Measurements from ENCODE around the gene CYP1B1. TPM values are rescaled to one million over a fixed set of nuclear protein-coding genes. Genes with fewer than 3 reads are reported as not detected.
A peak's percentile ranks its signal among the peaks of the same experiment; 100 is the strongest.

The CYP1B1 gene
- total RNA-seq, 1 donor from 2014 or later = 17.7 TPM

DNA sequence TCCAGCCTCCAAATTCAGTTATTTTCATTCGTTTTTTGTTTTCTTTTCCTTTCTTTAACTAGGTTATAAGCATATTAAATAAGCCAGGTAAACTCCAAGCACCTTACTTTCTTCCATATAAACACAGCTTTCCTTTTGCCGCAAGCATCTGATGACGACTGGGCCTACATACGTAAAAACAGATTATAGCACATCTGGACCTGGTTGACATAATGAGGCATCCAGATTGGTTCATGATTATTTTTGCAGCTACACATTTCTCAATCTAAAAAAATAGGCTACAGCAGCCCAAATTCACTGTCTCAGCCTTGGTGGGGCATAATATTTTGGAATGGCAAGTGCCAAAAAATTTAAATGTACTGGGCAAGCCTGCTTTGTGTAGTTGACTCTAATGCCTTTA is 7.7 kb downstream of the CYP1B1 start:
- H3K4me3 ChIP-seq = peak overlapping the region; percentile 72
- H3K27me3 ChIP-seq (ENCODE audit: low read depth) = peaks cover 10% of the 10 kb centered on the region
- TF ChIP-seq, protein P1, sequence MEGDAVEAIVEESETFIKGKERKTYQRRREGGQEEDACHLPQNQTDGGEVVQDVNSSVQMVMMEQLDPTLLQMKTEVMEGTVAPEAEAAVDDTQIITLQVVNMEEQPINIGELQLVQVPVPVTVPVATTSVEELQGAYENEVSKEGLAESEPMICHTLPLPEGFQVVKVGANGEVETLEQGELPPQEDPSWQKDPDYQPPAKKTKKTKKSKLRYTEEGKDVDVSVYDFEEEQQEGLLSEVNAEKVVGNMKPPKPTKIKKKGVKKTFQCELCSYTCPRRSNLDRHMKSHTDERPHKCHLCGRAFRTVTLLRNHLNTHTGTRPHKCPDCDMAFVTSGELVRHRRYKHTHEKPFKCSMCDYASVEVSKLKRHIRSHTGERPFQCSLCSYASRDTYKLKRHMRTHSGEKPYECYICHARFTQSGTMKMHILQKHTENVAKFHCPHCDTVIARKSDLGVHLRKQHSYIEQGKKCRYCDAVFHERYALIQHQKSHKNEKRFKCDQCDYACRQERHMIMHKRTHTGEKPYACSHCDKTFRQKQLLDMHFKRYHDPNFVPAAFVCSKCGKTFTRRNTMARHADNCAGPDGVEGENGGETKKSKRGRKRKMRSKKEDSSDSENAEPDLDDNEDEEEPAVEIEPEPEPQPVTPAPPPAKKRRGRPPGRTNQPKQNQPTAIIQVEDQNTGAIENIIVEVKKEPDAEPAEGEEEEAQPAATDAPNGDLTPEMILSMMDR (IDR thresholded peaks at IDR 0.05; ENCODE audit: borderline replicate concordance) = no peak
- peaks cover 9% of the 10 kb centered on the region for H3K36me3 ChIP-seq
- peaks cover 43% of the 10 kb centered on the region for H3K4me1 ChIP-seq
- H3K9me3 ChIP-seq (replicated peaks) = no peaks in the 10 kb centered on the region
- intact Hi-C loops (cut with micrococcal nuclease) = no loop called here
- peak overlapping the region; percentile 20 for H3K27ac ChIP-seq (replicated peaks)
- DNase-seq = no peak

DNA sequence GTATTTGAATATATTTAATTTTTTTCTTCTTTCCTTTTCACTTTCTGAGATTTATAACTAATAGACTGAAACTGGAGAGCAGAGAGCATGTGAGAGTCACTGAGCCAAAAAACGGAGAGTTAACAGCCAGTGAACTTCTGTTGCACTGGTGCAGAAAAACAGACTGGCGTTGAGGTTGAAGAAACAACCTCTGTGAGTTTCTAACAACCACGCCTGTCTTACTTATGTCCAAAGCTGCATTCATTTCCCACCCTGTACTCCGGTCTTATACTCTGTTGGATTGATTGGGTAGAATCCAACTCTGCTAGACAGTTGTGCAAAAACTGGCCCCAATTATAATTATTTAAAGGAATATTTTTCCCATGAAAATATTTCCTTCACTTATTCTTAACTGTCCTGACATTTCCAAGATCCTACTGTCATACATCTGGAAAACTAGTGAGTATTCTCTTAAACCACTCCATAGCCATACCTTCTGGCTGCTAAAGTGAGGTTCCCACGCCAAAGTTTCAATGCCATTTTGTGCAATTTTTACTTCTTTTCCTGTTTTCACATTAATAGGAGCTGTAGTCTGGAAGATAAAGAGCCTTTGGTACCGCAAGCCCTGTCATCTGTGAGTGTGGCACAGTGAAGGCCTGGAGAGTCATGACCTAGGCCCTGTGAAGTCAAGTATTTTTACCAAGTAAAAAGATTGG is 9.4 kb downstream of the CYP1B1 start:
- no peak for DNase-seq

DNA sequence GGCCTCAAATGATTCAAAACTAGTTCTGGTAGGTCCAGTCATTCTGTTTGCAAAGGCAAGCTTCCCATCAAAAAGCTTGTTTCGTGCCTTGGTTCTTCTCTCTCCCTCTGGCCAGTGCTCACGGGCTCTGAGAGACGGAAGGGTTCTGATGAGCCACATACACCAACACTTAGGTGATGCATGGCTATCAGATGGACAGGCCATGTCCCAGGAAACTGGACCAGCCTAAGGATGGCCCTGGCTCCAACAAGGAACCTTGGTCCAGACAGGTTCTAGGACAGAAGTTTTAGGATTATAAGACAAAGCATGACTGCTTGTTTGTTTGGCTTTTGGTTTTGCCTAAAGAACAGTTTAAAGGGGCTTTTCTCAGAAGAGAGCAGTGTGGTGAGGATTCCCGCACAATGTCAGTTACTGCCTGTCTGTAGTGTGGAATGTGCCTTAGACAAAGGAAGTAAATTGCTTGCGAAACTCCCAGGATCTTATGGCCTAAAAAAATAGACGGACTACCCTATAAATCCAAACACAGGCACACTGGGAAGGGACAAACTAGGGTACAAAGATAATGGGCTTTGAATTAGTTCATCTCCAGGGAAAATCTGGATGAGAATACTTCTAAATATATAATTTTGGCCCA is 10.3 kb downstream of the CYP1B1 start:
- H3K27me3 ChIP-seq (ENCODE audit: low read depth) = no peaks in the 10 kb centered on the region
- no peak for DNase-seq
- H3K36me3 ChIP-seq = peaks cover 3% of the 10 kb centered on the region
- intact Hi-C loops (cut with micrococcal nuclease) = no loop called here
- TF ChIP-seq, protein P1 (IDR thresholded peaks at IDR 0.05; ENCODE audit: borderline replicate concordance) = no peak
- H3K27ac ChIP-seq (replicated peaks) = no peak overlapping the region
- H3K4me3 ChIP-seq = no peak overlapping the region
- H3K4me1 ChIP-seq = peaks cover 21% of the 10 kb centered on the region
- no peaks in the 10 kb centered on the region for H3K9me3 ChIP-seq (replicated peaks)

More for the DNA sequence above, 9.4 kb downstream of the CYP1B1 start:
- no peaks in the 10 kb centered on the region for H3K27me3 ChIP-seq (ENCODE audit: low read depth)
- H3K27ac ChIP-seq (replicated peaks) = peak overlapping the region; percentile 40
- H3K4me1 ChIP-seq = peaks cover 30% of the 10 kb centered on the region
- no peak overlapping the region for H3K4me3 ChIP-seq
- no peaks in the 10 kb centered on the region for H3K9me3 ChIP-seq (replicated peaks)
- H3K36me3 ChIP-seq = peaks cover 9% of the 10 kb centered on the region
- TF ChIP-seq, protein P1 (IDR thresholded peaks at IDR 0.05; ENCODE audit: borderline replicate concordance) = no peak
- intact Hi-C loops (cut with micrococcal nuclease) = no loop called here

DNA sequence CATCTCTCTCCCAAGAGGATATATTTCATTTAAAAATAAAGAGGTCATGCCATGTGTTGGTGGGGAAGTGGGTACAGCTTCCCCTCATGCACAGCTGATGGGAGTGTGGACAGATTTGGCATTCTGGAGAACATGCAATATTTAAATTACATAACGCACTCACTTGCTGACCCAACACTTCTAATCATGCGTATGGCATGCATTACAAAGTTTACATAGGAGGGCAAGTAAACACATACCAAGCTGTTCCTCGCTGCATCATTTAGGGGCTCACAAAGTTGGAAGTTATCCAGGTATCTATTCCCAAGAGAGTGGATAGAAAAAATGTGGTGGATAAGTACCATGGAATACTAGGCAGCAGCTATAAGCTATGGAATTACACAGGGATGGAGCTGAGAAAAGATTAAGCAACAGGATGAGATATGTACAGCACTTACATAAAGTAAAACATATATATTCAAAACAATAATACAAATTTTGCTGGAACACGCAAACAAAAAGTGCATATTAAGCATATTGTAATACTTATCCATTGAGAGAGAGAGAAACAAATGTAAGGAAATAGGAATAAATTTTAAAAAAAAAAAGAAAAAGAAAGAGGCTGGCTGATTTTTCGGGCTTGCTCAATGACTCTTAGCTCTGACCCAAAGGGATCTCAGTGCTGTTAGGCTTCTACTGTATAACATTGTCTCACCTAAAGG is 11.0 kb downstream of the CYP1B1 start:
- H3K4me3 ChIP-seq = no peak overlapping the region
- H3K4me1 ChIP-seq = peaks cover 14% of the 10 kb centered on the region
- no peaks in the 10 kb centered on the region for H3K36me3 ChIP-seq
- intact Hi-C loops (cut with micrococcal nuclease) = no loop called here
- TF ChIP-seq, protein P1 (IDR thresholded peaks at IDR 0.05; ENCODE audit: borderline replicate concordance) = no peak
- H3K27me3 ChIP-seq (ENCODE audit: low read depth) = no peaks in the 10 kb centered on the region
- no peaks in the 10 kb centered on the region for H3K9me3 ChIP-seq (replicated peaks)
- DNase-seq = no peak
- H3K27ac ChIP-seq (replicated peaks) = no peak overlapping the region

DNA sequence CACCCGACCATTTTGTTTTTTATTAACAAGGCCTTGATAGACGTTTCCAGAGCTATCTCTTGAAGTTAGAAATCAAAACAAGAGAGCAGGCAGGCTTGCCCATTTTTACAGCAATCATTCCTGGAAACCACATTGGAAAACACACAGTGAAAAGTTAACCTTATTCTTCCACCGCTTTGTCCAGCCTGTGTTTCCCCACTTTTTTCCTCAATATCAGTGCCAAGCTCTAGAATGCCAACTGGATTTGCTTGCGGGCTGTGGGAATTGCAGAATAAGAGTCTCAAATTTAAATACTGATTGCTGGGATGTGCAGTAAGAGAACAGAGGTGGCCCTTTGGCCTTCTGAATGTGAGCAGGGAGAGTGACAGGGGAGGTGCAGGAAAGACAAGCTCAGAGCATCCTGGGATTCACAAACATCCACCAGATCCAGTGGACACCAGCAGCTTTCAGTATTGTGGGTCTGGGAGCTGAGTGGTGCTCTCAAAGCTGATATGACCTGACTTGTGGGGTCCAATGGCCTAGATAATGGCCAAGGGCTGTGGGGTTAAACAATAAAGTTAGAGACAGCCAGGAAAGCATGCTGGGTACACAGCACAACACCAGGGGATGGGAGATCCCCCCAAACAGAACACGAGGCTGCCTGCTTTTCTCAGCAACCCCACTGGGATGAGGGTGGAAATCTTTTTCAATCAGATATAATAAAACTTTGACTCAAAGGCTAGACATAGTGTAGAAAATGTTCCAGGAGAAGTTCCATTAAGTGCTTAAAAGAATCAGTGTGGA is 15.5 kb downstream of the CYP1B1 start:
- no peak overlapping the region for H3K4me3 ChIP-seq
- no peak for DNase-seq
- H3K27me3 ChIP-seq (ENCODE audit: low read depth) = no peaks in the 10 kb centered on the region
- intact Hi-C loops (cut with micrococcal nuclease) = no loop called here
- no peaks in the 10 kb centered on the region for H3K36me3 ChIP-seq
- no peaks in the 10 kb centered on the region for H3K4me1 ChIP-seq
- H3K27ac ChIP-seq (replicated peaks) = no peak overlapping the region
- H3K9me3 ChIP-seq (replicated peaks) = no peaks in the 10 kb centered on the region
- TF ChIP-seq, protein P1 (IDR thresholded peaks at IDR 0.05; ENCODE audit: borderline replicate concordance) = no peak
